Kidney tubule cell (primary cell): ENCODE results near the gene CNOT3.
"Not testable (repeated sequence)": the region's sequence is repeated elsewhere in the genome, so short reads cannot be mapped to it uniquely, and the experiment has no call there.

Experiments
- DNase-seq: peaks from one replicate; pipeline ENCODE4 v3.0.0-alpha.2; 2018; ENCODE audit warnings: low spot score

CNOT3 gene

DNA sequence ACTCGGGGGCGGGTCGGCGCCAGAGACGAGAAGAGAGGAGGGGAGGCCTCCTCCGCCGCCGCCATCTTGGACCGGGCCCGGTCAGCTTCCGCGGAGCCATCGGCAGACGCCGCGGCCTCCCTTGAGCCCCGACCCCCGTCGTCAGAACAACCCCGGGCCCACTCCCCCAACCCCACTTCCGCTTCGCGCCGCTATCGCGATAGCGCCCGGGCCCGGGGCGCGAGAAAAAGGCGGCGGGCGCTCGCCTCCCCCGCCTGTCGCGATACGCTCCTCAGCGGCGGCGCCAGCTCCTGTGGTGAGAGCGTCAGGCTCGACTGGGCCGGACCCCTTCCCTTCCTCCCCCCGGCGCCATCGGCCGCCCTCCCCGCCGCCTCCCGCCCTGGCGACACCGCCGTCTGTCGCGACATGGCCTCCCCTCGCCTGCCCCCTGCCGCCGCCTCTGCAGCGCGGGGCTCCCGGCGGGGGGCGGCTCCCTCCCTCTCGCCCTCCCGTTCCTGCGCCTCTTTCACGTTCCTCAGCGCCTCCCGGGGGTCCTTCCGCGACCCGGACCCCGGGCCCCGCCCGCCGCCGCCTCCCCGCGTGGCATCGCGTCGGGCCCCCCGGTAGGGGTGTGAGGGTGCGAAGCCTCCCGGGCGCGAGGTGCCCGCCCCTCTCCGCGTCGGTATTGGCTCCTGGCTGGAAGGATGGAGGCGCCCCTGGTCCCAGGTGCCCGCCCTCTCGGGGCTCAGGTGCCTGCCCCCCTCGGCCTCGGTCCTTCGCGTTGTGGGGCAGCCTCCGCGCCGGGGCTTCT lies at the start of gene CNOT3:
Gene CNOT3, plus strand, starts transcription at position 64 of the 790 bp plus-strand sequence. CDS start 5,217 bp downstream, outside the sequence.
- peak; percentile 17 for DNase-seq

GRCh38 chr19:54094426-54095000 lies 43.0 kb upstream of the CNOT3 start:
- DNase-seq: no peak

- no peak for DNase-seq
These were observed 42.3 kb upstream of the CNOT3 start for GRCh38 chr19:54095136-54095858.

GRCh38 chr19:54095859-54096616 lies 41.5 kb upstream of the CNOT3 start:
- DNase-seq: peak; percentile 48

GRCh38 chr19:54096617-54097106 lies 40.9 kb upstream of the CNOT3 start:
- peak; percentile 42 for DNase-seq

DNA sequence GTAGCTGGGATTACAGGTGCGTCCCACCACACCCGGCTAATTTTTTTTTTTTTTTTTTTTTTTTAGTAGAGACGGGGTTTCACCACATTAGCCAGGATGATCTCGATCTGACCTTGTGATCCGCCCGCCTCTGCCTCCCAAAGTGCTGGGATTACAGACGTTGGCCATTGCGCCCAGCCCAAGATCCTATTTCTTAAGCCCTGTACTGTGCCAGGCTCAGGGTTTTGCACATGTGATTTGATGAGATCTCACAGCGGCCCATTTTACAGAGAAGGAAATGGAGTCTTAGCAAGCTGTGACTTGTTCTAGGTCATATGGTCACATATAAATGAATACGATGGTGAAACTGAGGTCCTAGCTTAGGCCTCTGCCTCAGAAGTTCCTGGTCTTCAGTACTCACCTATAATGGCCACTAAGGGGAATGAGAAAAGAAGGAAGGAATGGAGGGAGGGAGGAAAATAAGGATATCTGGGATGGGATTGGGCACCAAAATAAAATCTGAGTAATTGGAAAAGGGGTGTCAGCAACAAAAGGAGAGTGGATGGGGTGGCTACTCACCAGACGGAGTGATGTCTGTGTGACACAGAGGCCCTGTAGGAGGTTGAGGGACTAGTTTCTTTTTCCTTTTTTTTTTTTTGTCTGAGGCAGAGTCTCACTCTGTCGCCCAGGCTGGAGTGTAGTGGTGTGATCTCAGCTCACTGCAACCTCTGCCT lies 38.2 kb upstream of the CNOT3 start:
- DNase-seq: no peak

- DNase-seq: not testable (repeated sequence)
These were observed 37.7 kb upstream of the CNOT3 start for GRCh38 chr19:54099903-54100255.

GRCh38 chr19:54100561-54100960 lies 37.0 kb upstream of the CNOT3 start, which contains the start of gene OSCAR:
TSS of gene OSCAR (minus strand) at chr19:54100803. CDS start at chr19:54100792, 11 bp downstream.
- DNase-seq: no peak

- peak; percentile 99 for DNase-seq
These were observed 35.0 kb upstream of the CNOT3 start, which contains the start of gene NDUFA3 for GRCh38 chr19:54102421-54103169. TSS of gene NDUFA3 (plus strand) at chr19:54102855. CDS start at chr19:54102879, 24 bp downstream.

DNA sequence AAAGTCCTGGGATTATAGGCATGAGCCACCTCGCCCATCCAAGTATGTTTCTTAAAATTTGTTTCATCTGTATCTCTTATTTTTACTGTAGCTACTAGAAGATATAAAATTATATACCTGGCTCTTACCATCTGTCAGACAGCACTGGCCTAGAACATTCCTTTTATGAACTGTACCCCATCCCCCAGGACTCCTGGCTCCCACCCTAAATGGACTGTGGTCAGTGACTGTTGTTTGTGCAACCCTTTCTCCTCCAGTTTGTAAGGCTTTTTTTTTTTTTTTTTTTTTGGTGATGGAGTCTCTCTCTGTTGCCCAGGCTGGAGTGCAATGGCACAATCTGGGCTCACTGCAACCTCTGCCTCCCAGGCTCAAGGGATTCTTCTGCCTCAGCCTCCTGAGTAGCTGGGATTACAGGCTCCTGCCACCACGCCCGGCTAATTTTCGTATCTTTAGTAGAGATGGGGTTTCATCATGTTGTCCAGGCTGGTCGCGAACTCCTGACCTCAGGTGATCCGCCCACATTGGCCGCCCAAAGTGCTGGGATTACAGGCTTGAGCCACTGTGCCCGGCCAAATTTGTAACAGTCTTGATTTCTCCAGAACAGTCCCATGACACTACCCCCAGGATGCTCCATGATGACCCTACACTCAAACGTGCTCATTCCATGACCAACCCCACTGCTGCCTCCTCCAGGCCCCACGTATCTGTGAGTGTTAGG lies 32.4 kb upstream of the CNOT3 start:
- no peak for DNase-seq

DNA sequence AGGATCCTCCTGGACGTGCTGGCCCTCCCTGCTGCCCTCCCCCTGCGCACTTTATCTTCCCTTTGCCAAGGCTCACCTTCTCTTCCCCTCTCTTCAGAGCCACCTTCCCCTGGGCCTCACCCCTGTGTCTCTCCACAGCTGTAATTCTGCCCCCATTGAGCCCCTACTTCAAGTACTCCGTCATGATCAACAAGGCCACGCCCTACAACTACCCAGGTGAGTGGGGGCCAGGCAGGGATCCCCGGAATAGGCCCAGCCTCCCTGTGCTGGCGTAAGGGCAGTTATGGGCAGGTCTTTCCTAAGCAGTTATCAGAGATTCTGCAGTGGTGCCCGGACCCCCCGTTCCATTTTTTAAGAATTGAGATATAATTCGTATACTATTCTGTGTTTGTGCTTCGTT lies 31.8 kb upstream of the CNOT3 start:
- DNase-seq: no peak

- no peak for DNase-seq
These were observed 30.8 kb upstream of the CNOT3 start for GRCh38 chr19:54106716-54107115.

DNA sequence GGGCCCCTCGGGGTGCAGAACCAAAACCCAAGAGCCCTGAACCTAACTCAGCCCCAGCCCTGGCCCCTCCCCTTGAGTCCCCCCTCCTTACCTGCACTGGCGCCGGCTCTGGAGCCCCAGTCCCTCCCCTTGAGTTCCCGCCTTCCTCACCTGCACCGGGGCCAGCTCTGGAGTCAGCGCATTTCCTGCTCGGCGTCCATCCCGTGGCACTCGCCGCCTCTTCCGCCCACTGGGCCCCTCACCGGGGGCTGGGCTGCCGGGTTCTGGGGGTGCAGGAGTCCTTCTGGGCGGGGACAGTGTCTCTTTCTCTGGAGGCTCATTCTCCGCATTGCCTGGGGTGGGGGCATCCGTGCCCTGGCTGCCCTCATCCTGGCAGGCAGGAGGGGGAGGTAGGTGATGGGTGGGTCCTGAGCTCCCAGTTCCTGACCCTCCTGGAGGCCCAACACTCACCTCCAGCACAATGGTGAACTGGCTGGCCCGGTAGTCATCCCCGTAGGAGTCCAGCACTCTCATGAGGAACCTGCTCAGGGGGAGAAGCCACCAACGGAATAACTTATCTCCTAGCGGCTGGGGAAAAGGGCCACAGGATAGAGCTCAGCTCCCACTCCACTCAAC lies 29.6 kb upstream of the CNOT3 start:
- no peak for DNase-seq

DNA sequence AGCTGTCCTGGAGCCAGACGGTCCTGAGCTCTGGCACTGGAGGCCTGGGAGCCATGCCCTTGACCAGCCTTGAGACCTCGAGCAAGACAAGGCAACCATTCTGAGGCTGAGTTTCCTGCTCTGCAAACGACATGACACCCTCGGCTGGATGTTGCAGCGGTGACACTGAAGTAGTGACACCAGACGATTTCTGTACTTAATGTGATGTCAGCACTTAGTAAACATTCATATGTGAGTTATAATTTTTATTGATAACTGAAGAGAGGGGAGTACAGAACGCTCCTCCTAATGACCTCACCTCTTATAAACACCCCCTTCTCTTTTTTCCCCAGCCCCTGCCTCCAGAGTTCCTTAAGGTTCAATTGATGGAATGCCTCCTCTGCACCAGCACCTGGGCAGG lies 29.1 kb upstream of the CNOT3 start:
- DNase-seq: no peak

GRCh38 chr19:54109651-54110050 lies 27.9 kb upstream of the CNOT3 start:
- no peak for DNase-seq

DNA sequence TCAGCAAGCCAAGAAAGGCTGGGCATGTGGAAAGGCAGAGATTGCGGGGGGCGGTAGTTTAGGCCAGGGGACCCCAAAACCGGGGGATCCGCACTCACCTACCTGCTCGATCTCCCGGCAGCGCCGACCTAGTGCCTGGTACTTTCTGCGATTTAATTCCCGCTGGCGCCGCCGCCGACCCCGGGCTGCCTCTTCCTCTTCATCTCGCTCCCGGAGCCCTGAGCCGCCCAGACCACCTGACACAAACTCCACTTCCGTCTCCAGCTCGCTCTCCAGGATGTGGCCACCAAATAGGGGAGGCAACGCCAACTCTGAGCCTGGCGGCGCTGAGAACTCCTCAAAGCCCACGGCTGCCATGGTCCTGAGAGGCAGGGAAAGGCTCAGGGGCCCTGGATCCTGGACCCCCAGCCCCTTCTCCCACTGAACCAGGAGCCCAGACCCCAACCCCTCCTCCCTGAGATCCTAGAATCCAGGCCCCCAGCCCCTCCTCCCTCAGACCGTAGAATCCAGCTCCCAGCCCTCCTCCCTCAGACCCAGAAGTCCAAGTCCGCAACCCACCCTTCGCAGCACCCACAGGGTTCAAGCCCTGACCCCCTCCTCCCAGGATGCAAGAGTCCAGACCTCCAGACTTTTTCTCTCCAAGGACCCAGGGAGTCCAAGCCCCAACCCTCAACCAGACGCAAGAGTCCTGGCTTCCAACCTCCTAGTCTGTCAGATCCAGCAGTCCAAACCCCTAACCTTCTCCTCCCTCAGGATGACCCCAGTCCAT lies 23.0 kb upstream of the CNOT3 start:
- peak; percentile 52 for DNase-seq

DNA sequence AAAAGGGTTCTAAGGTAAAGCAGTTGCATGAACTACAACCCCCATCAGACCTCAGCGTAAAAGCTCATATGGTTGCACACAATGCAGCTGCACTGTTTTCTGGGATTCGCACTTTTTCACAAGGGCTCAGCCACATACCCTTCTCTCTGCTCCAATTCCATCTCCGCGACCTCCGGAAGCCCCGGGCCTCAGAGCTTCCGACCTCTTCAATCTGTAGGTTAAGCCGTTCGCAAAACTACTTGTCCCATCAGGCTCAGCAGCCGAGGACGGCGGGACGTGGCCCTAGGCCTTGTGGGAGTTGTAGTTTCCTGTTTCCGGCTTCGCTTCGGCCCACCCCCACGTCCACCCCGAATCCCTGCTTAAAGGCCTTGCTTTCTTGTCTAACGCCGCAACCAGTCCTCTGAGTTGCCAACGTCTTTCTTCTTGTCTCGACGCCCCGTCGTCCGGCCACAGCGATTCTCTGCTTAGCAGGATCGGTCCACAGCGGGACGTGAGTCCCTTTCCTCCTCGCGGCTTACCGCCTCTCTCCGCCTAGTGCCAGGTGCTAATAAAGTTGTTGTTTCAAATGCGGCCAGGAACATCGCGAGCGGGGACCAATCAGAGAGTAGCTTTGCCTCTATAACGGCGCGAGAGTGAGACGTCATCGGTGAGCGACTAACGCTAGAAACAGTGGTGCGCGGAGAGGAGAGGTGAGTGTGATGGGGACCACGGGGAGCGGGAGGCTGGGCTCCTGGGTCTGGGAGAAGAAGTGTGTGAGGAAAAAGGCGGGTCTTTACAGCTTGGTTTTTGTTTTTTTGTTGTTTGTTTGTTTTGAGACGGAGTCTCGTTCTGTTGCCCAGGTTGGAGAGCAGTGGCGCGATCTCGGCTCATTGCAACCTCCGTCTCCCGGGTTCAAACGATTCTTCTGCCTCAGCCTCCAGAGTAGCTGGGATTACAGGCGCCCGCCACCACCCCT lies 22.2 kb upstream of the CNOT3 start, which contains the start of the genes PRPF31 and TFPT:
Gene PRPF31, plus strand, starts transcription at position 646 of the 955 bp plus-strand sequence. CDS start 2,525 bp downstream, outside the sequence.
Gene TFPT, minus strand, starts transcription at position 549 of the 955 bp plus-strand sequence. Its CDS starts 388 bp downstream, at position 161.
- peak; percentile 96 for DNase-seq
